ENCODE measurements around the gene SNTB2.

- no peak for TF ChIP-seq CTCF (IDR thresholded peaks at IDR 0.05)
- no peak for TF ChIP-seq POLR2A (IDR thresholded peaks at IDR 0.05)
These were observed 43.8 kb upstream of the SNTB2 start for GRCh38 chr16:69143116-69143515.
